IMR-90 (cell line): ENCODE results near the gene ZSCAN18. TPM values are rescaled to one million over a fixed set of nuclear protein-coding genes. Genes with fewer than 3 reads are reported as not detected.

Source experiments
- ATAC-seq: fragments of 200-7000 bp; cut with Tn5 transposase; 2 replicates; pipeline ENCODE4 v1.9.1; 2020; ENCODE audit warnings: low read depth, mild to moderate bottlenecking, moderate library complexity
- BruUV-seq: library from RNA; stranded (reverse); fragments of 400-500 nt; replicated peaks from 2 replicates; lab custom pipeline; 2021; lab: Mats Ljungman, UMichigan
- CTCF ChIA-PET: fragments of 300-600 bp; formaldehyde crosslinking; extraction: SDS; loops from one replicate; lab custom pipeline; 2021; ENCODE audit warnings: antibody characterized with exemption; lab: Yijun Ruan, JAX
- POLR2A ChIA-PET: fragments of 300-600 bp; sonication (Branson Sonifier 250); formaldehyde crosslinking; loops from one replicate; lab custom pipeline; 2022; ENCODE audit warnings: antibody characterized with exemption; ENCODE audit not compliant: unreplicated experiment; lab: Charles Lee
- DNase-seq: peaks from one replicate; pipeline ENCODE4 v3.0.0; 2013
- H2AFZ ChIP-seq: replicated peaks from 2 replicates; pipeline ENCODE3; 2013; ENCODE audit warnings: low read length, mild to moderate bottlenecking; ENCODE audit not compliant: poor library complexity
- H2AK5ac ChIP-seq: 2 replicates; pipeline ENCODE4 v1.6.1; 2013; ENCODE audit warnings: low read depth, low read length, inconsistent platforms
- H2AK9ac ChIP-seq: replicated peaks from 2 replicates; pipeline ENCODE3; 2013; ENCODE audit warnings: mild to moderate bottlenecking, low read depth, low read length, moderate library complexity; ENCODE audit not compliant: poor library complexity
- H2BK120ac ChIP-seq: 2 replicates; pipeline ENCODE4 v1.6.1; 2013; ENCODE audit warnings: low read depth, low read length, inconsistent platforms
- H2BK15ac ChIP-seq: 3 replicates; pipeline ENCODE4 v1.6.1; 2013; ENCODE audit warnings: low read depth, low read length, inconsistent platforms
- H2BK20ac ChIP-seq: 2 replicates; pipeline ENCODE4 v1.6.1; 2013; ENCODE audit warnings: low read depth, mild to moderate bottlenecking, inconsistent platforms, low read length, moderate library complexity
- H2BK5ac ChIP-seq: 2 replicates; pipeline ENCODE4 v1.6.1; 2013; ENCODE audit warnings: mild to moderate bottlenecking, low read depth, low read length, inconsistent platforms; ENCODE audit not compliant: poor library complexity, severe bottlenecking
- H3K14ac ChIP-seq: replicated peaks from 2 replicates; pipeline ENCODE4 v1.6.1; 2013; ENCODE audit warnings: low read depth, low read length, inconsistent platforms
- H3K18ac ChIP-seq: 2 replicates; pipeline ENCODE4 v1.6.1; 2013; ENCODE audit warnings: low read depth, low read length, control low read depth
- H3K23ac ChIP-seq: 2 replicates; pipeline ENCODE4 v1.6.1; 2013; ENCODE audit warnings: low read depth, low read length, inconsistent platforms
- H3K27ac ChIP-seq: 2 replicates; pipeline ENCODE4 v1.5.1; 2013; ENCODE audit warnings: mild to moderate bottlenecking, control low read depth, low read length; ENCODE audit not compliant: insufficient read depth
- H3K27me3 ChIP-seq: 2 replicates; pipeline ENCODE4 v1.6.1; 2013; ENCODE audit warnings: low read length; ENCODE audit not compliant: control insufficient read depth, insufficient read depth
- H3K36me3 ChIP-seq: 2 replicates; pipeline ENCODE4 v1.6.1; 2013; ENCODE audit warnings: low read length, mixed read lengths; ENCODE audit not compliant: control insufficient read depth, insufficient read depth
- H3K4ac ChIP-seq: 2 replicates; pipeline ENCODE4 v1.6.1; 2013; ENCODE audit warnings: low read depth, low read length, inconsistent platforms
- H3K4me1 ChIP-seq: 2 replicates; pipeline ENCODE4 v1.6.1; 2013; ENCODE audit warnings: low read length, mixed read lengths; ENCODE audit not compliant: control insufficient read depth, insufficient read depth
- H3K4me2 ChIP-seq: 2 replicates; pipeline ENCODE4 v1.6.1; 2013; ENCODE audit warnings: low read depth, mild to moderate bottlenecking, control low read depth, low read length, moderate library complexity
- H3K4me3 ChIP-seq: 2 replicates; pipeline ENCODE4 v1.5.1; 2013; ENCODE audit warnings: low read depth, mild to moderate bottlenecking, control low read depth, low read length, moderate library complexity; ENCODE audit not compliant: insufficient read depth
- H3K56ac ChIP-seq: 2 replicates; pipeline ENCODE4 v1.6.1; 2013; ENCODE audit warnings: low read length, inconsistent platforms; ENCODE audit not compliant: insufficient read depth; ENCODE audit errors: extremely low read depth
- H3K79me1 ChIP-seq, 2 experiments: 2 replicates each; pipeline ENCODE4 v1.6.1; 2013; ENCODE audit warnings: low read length in 2 of 2, inconsistent platforms in 1 of 2, low read depth in 1 of 2
- H3K9ac ChIP-seq: 2 replicates; pipeline ENCODE4 v1.6.1; 2013; ENCODE audit warnings: low read depth, low read length, control low read depth
- H3K9me1 ChIP-seq: 2 replicates; pipeline ENCODE4 v1.6.1; 2013; ENCODE audit warnings: low read length, inconsistent platforms; ENCODE audit not compliant: insufficient read depth
- H3K9me3 ChIP-seq: 2 replicates; pipeline ENCODE4 v1.6.1; 2013; ENCODE audit warnings: low read length; ENCODE audit not compliant: control insufficient read depth, insufficient read depth
- H4K20me1 ChIP-seq: 2 replicates; pipeline ENCODE4 v1.6.1; 2013; ENCODE audit warnings: low read length, inconsistent platforms; ENCODE audit not compliant: insufficient read depth
- H4K5ac ChIP-seq: 2 replicates; pipeline ENCODE4 v1.6.1; 2013; ENCODE audit warnings: mild to moderate bottlenecking, low read depth, low read length, control low read depth
- H4K8ac ChIP-seq, 2 experiments: 2 replicates each; pipeline ENCODE4 v1.6.1; 2013; ENCODE audit warnings: low read depth in 2 of 2, low read length in 2 of 2, control low read depth in 1 of 2, inconsistent platforms in 1 of 2
- H4K91ac ChIP-seq: 2 replicates; pipeline ENCODE4 v1.6.1; 2013; ENCODE audit warnings: low read depth, low read length, inconsistent platforms; ENCODE audit not compliant: insufficient read depth
- BHLHE40 ChIP-seq: fragments of 150-350 bp; IDR thresholded peaks from 2 replicates; pipeline ENCODE4 v1.6.1; 2016; ENCODE audit warnings: mild to moderate bottlenecking, low read depth, low read length
- CEBPB ChIP-seq: IDR thresholded peaks from 2 replicates; pipeline ENCODE4 v1.6.1; 2012; ENCODE audit warnings: low read depth, low read length, improper control_type of control experiment
- FOS ChIP-seq: fragments of 150-350 bp; IDR thresholded peaks from 2 replicates; pipeline ENCODE4 v1.6.1; 2016; ENCODE audit warnings: low read depth, low read length
- MAFK ChIP-seq: IDR thresholded peaks from 2 replicates; pipeline ENCODE4 v1.6.1; 2012; ENCODE audit warnings: low read depth, low read length, improper control_type of control experiment
- MXI1 ChIP-seq: IDR thresholded peaks from 2 replicates; pipeline ENCODE4 v1.6.1; 2012; ENCODE audit warnings: low read depth, mild to moderate bottlenecking, low read length, moderate library complexity, borderline replicate concordance
- NFE2L2 ChIP-seq: fragments of 150-350 bp; IDR thresholded peaks from 2 replicates; pipeline ENCODE4 v1.6.1; 2016; ENCODE audit warnings: low read depth, mild to moderate bottlenecking, low read length
- POLR2A ChIP-seq: IDR thresholded peaks from 2 replicates; pipeline ENCODE4 v1.6.1; 2012; ENCODE audit warnings: mild to moderate bottlenecking, low read depth, low read length
- RCOR1 ChIP-seq: IDR thresholded peaks from 2 replicates; pipeline ENCODE4 v1.6.1; 2012; ENCODE audit warnings: mild to moderate bottlenecking, low read length, improper control_type of control experiment; ENCODE audit not compliant: insufficient replicate concordance
- RFX5 ChIP-seq: IDR thresholded peaks from 2 replicates; pipeline ENCODE4 v1.8.0; 2012; ENCODE audit warnings: low read depth, mild to moderate bottlenecking, low read length, moderate library complexity
- SMC3 ChIP-seq: fragments of 150-350 bp; IDR thresholded peaks from 2 replicates; pipeline ENCODE4 v1.6.1; 2016; ENCODE audit warnings: low read depth, mild to moderate bottlenecking, antibody characterized with exemption, low read length, moderate library complexity
- WGBS, 2 experiments: methylation state at CpG; one replicate each; pipeline versions ENCODE4 v1.1.5 to v1.1.7; 2013; ENCODE audit warnings: missing lambda C conversion rate in 2 of 2; ENCODE audit not compliant: insufficient read length in 1 of 2; ENCODE audit errors: extremely low coverage in 2 of 2; 5-methylcytosine and 5-hydroxymethylcytosine counted together
- dilution Hi-C: fragments of 300-500 bp; cut with HindIII; formaldehyde crosslinking; loops from one replicate; pipeline ENCODE4 v1.14.3; 2018; ENCODE audit warnings: low sequenced_read_pairs; ENCODE audit not compliant: unreplicated experiment
- in situ Hi-C: fragments of 300-500 bp; cut with MboI; formaldehyde crosslinking; loops from 3 replicates; pipeline ENCODE4 v1.14.3; 2019; ENCODE audit warnings: low sequenced_read_pairs, inconsistent platforms, mixed read lengths
- intact Hi-C: fragments of 100-400 bp; cut with micrococcal nuclease; formaldehyde crosslinking; loops from 2 replicates; pipeline ENCODE4 v1.10.0; 2022
- polyA plus RNA-seq, 3 experiments: library from polyadenylated mRNA; depleted of rRNA; stranded (reverse); fragments of >200 nt; gene quantifications; 2 replicates each; pipeline ENCODE4 v1.2.3, GENCODE V29; 2012; ENCODE audit warnings: low replicate concordance in 1 of 3
- total RNA-seq: library from RNA; depleted of rRNA; stranded (reverse); fragments of >200 nt; gene quantifications from 2 replicates; pipeline ENCODE4 v1.2.3, GENCODE V29; 2012
- TF ChIP-seq, protein P1 (sequence below): fragments of 150-350 bp; IDR thresholded peaks from 2 replicates; pipeline ENCODE4 v1.6.1; 2017; ENCODE audit warnings: mild to moderate bottlenecking, antibody characterized with exemption, low read length, low read depth
- TF ChIP-seq, protein P2 (sequence below): conservative IDR thresholded peaks from 2 replicates; pipeline ENCODE4 v1.5.1; 2012; ENCODE audit warnings: mild to moderate bottlenecking, low read depth, low read length, improper control_type of control experiment
- TF ChIP-seq, protein P3 (sequence below): fragments of 150-350 bp; IDR thresholded peaks from 2 replicates; pipeline ENCODE4 v1.6.1; 2016; ENCODE audit warnings: low read depth, mild to moderate bottlenecking, low read length, moderate library complexity, borderline replicate concordance

Gene ZSCAN18
- total and polyA plus RNA-seq, 2 of the 4 experiments (the other 2 are of a cell fraction), result 3.0 to 8.2 TPM

DNA sequence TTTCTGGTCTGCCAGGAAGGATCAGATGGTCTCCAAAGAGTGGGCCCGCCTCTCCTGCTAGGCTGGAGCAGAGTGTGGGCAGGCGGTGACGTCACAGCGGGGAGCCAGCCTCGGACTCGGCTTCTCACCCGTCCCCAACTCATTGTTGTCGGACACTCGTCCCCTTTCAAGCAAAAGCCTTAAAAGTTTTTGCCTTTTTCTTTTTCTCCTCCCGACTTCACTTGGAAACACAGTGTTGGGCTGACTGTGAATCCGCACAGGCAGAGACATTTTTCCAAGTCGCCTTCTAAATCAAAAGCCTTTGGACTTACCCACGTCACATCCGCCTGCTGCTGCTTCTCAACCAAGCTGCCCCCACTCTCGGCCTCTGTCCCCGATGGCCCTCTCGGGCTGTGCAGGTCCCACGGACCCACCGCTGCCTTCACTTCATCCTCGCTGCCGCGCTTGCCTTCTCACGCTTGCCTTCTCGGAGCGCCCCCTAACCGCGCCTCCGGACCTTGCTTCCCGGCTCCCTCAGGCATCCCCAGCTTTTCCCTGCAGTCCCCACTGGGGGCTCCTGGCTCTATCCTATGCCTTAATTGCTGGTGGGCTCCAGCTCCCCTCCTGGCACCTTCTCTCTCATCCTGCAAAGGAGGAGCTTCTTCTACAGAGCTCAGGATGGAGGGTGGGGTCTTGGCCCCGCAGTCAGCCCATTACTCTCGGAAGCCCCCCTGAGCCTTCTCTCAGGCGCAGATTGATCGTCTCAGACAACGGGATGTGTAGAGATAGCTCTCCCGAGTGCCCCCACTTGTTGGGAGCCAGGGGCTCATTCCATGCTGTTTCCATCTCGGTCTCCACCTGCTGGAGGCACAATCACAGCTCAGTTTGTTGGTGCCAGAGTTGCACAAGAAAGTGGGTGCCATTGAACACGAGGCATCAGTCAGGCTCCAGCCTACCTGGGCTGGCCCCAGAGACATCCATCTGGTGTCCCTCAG lies 42.8 kb downstream of the ZSCAN18 start:
- dilution Hi-C loops (no loop called here), intact Hi-C loops (no loop called here), in situ Hi-C loops (no loop called here)
- no peak overlapping the region for H2BK5ac ChIP-seq
- WGBS, 2 experiments, result 23% methylated on average over 29 of the region's 37 CpGs; no CpG with 5 or more reads in 1 of the 2 experiments
- no peak overlapping the region for H3K27ac ChIP-seq
- H4K20me1 ChIP-seq, result no peaks in the 10 kb centered on the region
- BruUV-seq, result no TSS peak
- H2AK9ac ChIP-seq, result no peak overlapping the region
- H2BK120ac ChIP-seq, result no peak overlapping the region
- peak; percentile 2 for DNase-seq
- no peaks in the 10 kb centered on the region for H3K27me3 ChIP-seq
- no peaks in the 10 kb centered on the region for H3K79me1 ChIP-seq
- no peak overlapping the region for H2BK15ac ChIP-seq
- peak overlapping the region in 1 of 2 experiments; percentile 65; a peak in 2 of 4 replicates for H4K8ac ChIP-seq
- H3K4me1 ChIP-seq, result 0 out of 2 replicates have a peak, but pooled peaks cover 2% of the 10 kb centered on the region
- CTCF ChIA-PET, result interaction anchor here (0.6 kb wide), 1 partner anchor 261 kb away, joined by 7 read pairs; no protein-coding TSS in a partner anchor
- H3K36me3 ChIP-seq, result no peaks in the 10 kb centered on the region
- POLR2A ChIA-PET, result no interaction called here
- no peak overlapping the region for H3K14ac ChIP-seq
- H3K4me3 ChIP-seq, result peak overlapping the region; percentile 34; the same call in 1 of the 2 replicates
- H2AK5ac ChIP-seq, result no peak overlapping the region
- H3K23ac ChIP-seq, result no peak overlapping the region
- no peak overlapping the region for H3K56ac ChIP-seq
- H3K4me2 ChIP-seq, result peak overlapping the region; percentile 39; the same call in 1 of the 2 replicates
- H3K4ac ChIP-seq, result no peak overlapping the region
- H3K18ac ChIP-seq, result no peak overlapping the region
- peak overlapping the region; percentile 79 for H2AFZ ChIP-seq
- no peak overlapping the region for H2BK20ac ChIP-seq
- no peak overlapping the region for H4K91ac ChIP-seq
- ATAC-seq, result peak; percentile 24
- H3K9me1 ChIP-seq, result no peaks in the 10 kb centered on the region
- no peak overlapping the region for H4K5ac ChIP-seq
- no peak overlapping the region; the same call in 1 of the 2 replicates for H3K9ac ChIP-seq
- H3K9me3 ChIP-seq, result peaks cover 51% of the 10 kb centered on the region
- no peak for TF ChIP-seq BHLHE40
- TF ChIP-seq, protein P1, sequence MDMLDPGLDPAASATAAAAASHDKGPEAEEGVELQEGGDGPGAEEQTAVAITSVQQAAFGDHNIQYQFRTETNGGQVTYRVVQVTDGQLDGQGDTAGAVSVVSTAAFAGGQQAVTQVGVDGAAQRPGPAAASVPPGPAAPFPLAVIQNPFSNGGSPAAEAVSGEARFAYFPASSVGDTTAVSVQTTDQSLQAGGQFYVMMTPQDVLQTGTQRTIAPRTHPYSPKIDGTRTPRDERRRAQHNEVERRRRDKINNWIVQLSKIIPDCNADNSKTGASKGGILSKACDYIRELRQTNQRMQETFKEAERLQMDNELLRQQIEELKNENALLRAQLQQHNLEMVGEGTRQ, result no peak
- TF ChIP-seq RCOR1, result no peak
- no peak for TF ChIP-seq CEBPB
- TF ChIP-seq, protein P2, sequence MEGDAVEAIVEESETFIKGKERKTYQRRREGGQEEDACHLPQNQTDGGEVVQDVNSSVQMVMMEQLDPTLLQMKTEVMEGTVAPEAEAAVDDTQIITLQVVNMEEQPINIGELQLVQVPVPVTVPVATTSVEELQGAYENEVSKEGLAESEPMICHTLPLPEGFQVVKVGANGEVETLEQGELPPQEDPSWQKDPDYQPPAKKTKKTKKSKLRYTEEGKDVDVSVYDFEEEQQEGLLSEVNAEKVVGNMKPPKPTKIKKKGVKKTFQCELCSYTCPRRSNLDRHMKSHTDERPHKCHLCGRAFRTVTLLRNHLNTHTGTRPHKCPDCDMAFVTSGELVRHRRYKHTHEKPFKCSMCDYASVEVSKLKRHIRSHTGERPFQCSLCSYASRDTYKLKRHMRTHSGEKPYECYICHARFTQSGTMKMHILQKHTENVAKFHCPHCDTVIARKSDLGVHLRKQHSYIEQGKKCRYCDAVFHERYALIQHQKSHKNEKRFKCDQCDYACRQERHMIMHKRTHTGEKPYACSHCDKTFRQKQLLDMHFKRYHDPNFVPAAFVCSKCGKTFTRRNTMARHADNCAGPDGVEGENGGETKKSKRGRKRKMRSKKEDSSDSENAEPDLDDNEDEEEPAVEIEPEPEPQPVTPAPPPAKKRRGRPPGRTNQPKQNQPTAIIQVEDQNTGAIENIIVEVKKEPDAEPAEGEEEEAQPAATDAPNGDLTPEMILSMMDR, result no peak
- TF ChIP-seq NFE2L2, result no peak
- TF ChIP-seq, protein P3, sequence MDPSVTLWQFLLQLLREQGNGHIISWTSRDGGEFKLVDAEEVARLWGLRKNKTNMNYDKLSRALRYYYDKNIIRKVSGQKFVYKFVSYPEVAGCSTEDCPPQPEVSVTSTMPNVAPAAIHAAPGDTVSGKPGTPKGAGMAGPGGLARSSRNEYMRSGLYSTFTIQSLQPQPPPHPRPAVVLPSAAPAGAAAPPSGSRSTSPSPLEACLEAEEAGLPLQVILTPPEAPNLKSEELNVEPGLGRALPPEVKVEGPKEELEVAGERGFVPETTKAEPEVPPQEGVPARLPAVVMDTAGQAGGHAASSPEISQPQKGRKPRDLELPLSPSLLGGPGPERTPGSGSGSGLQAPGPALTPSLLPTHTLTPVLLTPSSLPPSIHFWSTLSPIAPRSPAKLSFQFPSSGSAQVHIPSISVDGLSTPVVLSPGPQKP, result no peak
- TF ChIP-seq FOS, result no peak
- no peak for TF ChIP-seq POLR2A
- TF ChIP-seq MAFK, result no peak
- no peak for TF ChIP-seq MXI1
- TF ChIP-seq SMC3, result no peak
- no peak for TF ChIP-seq RFX5
